Common myeloid progenitor, CD34-positive (primary cell): ENCODE results near the gene SEPTIN1.
"Not testable (repeated sequence)": the region's sequence is repeated elsewhere in the genome, so short reads cannot be mapped to it uniquely, and the experiment has no call there.

Experiments
- CTCF ChIA-PET: fragments of 350-600 bp; sonication (Branson Sonifier 250); formaldehyde crosslinking; loops from one replicate; lab custom pipeline; 2021; ENCODE audit warnings: antibody characterized with exemption; lab: Charles Lee
- POLR2A ChIA-PET: fragments of 350-600 bp; sonication (Branson Sonifier 250); formaldehyde crosslinking; loops from one replicate; lab custom pipeline; 2021; ENCODE audit warnings: antibody characterized with exemption; lab: Charles Lee
- DNase-seq, 3 donors: peaks; one replicate each; pipeline versions ENCODE4 v3.0.0 to v3.0.0-alpha.2; 2013
- H3K27ac ChIP-seq, 2 experiments: 1 replicate in 1 of 2; 2 replicates in 1 of 2; pipeline ENCODE4 v1.7.0; 2013; ENCODE audit warnings: inconsistent platforms in 2 of 2, low read length in 2 of 2, mild to moderate bottlenecking in 2 of 2, low read depth in 1 of 2, moderate library complexity in 1 of 2; ENCODE audit not compliant: severe bottlenecking in 2 of 2, insufficient read depth in 1 of 2, poor library complexity in 1 of 2
- H3K27me3 ChIP-seq, 5 experiments: replicated peaks in 2 of 5; 1 replicate in 3 of 5; 2 replicates in 2 of 5; pipeline versions ENCODE4 v1.6.1 to v1.7.0; 2013; ENCODE audit warnings: low read length in 4 of 5, mild to moderate bottlenecking in 2 of 5, moderate library complexity in 2 of 5, inconsistent platforms in 1 of 5; ENCODE audit not compliant: insufficient read depth in 5 of 5, control insufficient read depth in 4 of 5
- H3K36me3 ChIP-seq, 4 experiments: 1 replicate in 2 of 4; 2 replicates in 2 of 4; pipeline versions ENCODE4 v1.6.1 to v1.7.0; 2013; ENCODE audit warnings: low read length in 3 of 4, control low read depth in 1 of 4, mild to moderate bottlenecking in 1 of 4; ENCODE audit not compliant: control insufficient read depth in 4 of 4, insufficient read depth in 4 of 4
- H3K4me1 ChIP-seq, 4 experiments: 1 replicate in 3 of 4; 2 replicates in 1 of 4; pipeline versions ENCODE4 v1.6.1 to v1.7.1; 2013; ENCODE audit warnings: low read length in 3 of 4, mild to moderate bottlenecking in 3 of 4, control low read depth in 1 of 4, inconsistent platforms in 1 of 4, moderate library complexity in 1 of 4; ENCODE audit not compliant: control insufficient read depth in 4 of 4, insufficient read depth in 4 of 4; ENCODE audit errors: control extremely low read depth in 1 of 4
- H3K4me3 ChIP-seq, 7 experiments: 1 replicate in 4 of 7; 2 replicates in 3 of 7; pipeline versions ENCODE4 v1.5.1 to v1.7.0; 2013; ENCODE audit warnings: mild to moderate bottlenecking in 7 of 7, low read length in 6 of 7, moderate library complexity in 6 of 7, inconsistent platforms in 2 of 7, low read depth in 2 of 7, control low read depth in 1 of 7; ENCODE audit not compliant: insufficient read depth in 4 of 7, control insufficient read depth in 1 of 7; ENCODE audit errors: extremely low read depth in 1 of 7
- H3K9me3 ChIP-seq, 5 experiments: 1 replicate in 4 of 5; 2 replicates in 1 of 5; pipeline versions ENCODE4 v1.6.1 to v1.7.1; 2013; ENCODE audit warnings: low read length in 4 of 5, mild to moderate bottlenecking in 2 of 5, inconsistent platforms in 1 of 5, low read depth in 1 of 5, moderate library complexity in 1 of 5; ENCODE audit not compliant: control insufficient read depth in 4 of 5, insufficient read depth in 2 of 5; ENCODE audit errors: control extremely low read depth in 1 of 5
- WGBS: methylation state at CpG from one replicate; pipeline ENCODE4 v1.1.5; 2013; ENCODE audit not compliant: insufficient coverage; 5-methylcytosine and 5-hydroxymethylcytosine counted together

SEPTIN1 gene

DNA sequence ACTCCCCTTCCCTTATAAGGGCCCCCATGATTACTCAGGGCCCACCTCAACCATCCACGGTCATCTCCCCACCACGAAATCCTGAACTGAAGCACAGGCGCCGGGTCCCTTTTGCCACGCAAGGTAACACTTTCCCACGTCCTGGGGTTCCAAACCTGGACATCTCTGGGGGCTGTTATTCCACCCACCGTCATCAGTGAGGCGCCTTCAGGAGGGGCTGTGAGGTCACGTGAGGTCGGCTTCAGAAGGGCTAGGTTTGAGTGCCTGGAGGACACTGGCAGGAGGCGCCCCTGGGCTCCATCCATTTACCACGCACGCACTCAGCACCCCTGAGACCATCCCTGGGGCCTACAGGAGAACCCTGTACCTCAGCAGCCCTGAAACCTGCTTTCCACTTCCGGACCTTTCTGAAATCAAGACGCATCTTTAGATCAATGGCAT, 31.3 kb downstream of the SEPTIN1 start:
- ChIA-PET CTCF (interaction anchor here (1.2 to 2.5 kb wide), 4 partner anchors 8 to 58 kb away, joined by 3 to 7 read pairs (median 4); partner anchors contain the start of gene SEPTIN1), POLR2A (no interaction called here)
- Histone ChIP-seq H3K4me1 (peaks cover 0 to 29% (median 19%) of the 10 kb centered on the region in 4 experiments), H3K9me3 (no peaks in the 10 kb centered on the region), H3K27me3 (no peaks in the 10 kb centered on the region), H3K27ac (no peak overlapping the region), H3K4me3 (no peak overlapping the region), H3K36me3 (peaks cover 7 to 39% (median 28%) of the 10 kb centered on the region in 4 experiments)
- 96% methylated on average over 15 of the region's 15 CpGs for WGBS
- no peak for DNase-seq

GRCh38 chr16:30350134-30350871, 32.1 kb downstream of the SEPTIN1 start:
- ChIA-PET POLR2A (no interaction called here), CTCF (no interaction called here)
- 85% methylated on average over 1 of the region's 3 CpGs for WGBS
- peak in 2 of 3 donors; percentile 23 to 33 for DNase-seq
- H3K9me3 ChIP-seq, result no peaks in the 10 kb centered on the region
- peak overlapping the region in 1 of 2 experiments; percentile 14 for H3K27ac ChIP-seq
- peaks cover 7 to 39% (median 28%) of the 10 kb centered on the region in 4 experiments for H3K36me3 ChIP-seq
- peaks cover 0 to 21% (median 13%) of the 10 kb centered on the region in 4 experiments for H3K4me1 ChIP-seq
- H3K4me3 ChIP-seq, result no peak overlapping the region
- H3K27me3 ChIP-seq, result no peaks in the 10 kb centered on the region

DNA sequence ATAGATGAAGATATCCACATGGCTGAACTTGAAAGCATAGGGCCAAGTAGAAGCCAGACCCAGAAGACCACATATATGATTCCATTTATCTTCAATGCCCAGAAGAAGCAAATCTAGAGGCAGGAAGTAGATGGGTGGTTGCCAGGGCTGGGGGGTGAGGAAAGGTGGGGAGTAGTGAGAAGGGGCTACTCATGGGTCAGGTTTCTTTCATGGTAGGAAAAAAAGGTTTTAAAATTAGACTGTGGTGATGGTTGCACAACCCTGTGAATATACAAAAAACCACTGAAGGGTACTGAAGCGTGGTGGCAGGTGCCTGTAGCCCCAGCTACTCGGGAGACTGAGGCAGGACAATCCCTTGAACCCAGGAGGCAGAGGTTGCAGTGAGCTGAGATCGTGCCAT, 32.7 kb downstream of the SEPTIN1 start:
- Histone ChIP-seq H3K27ac (peak overlapping the region in 1 of 2 experiments; percentile 32), H3K36me3 (peaks cover 7 to 39% (median 29%) of the 10 kb centered on the region in 4 experiments), H3K4me1 (peaks cover 0 to 21% (median 11%) of the 10 kb centered on the region in 4 experiments), H3K9me3 (no peaks in the 10 kb centered on the region), H3K27me3 (no peaks in the 10 kb centered on the region), H3K4me3 (no peak overlapping the region)
- CTCF ChIA-PET, result no interaction called here
- 63% methylated on average over 2 of the region's 3 CpGs for WGBS
- peak in 2 of 3 donors; percentile 56 to 66 for DNase-seq
- POLR2A ChIA-PET, result no interaction called here

DNA sequence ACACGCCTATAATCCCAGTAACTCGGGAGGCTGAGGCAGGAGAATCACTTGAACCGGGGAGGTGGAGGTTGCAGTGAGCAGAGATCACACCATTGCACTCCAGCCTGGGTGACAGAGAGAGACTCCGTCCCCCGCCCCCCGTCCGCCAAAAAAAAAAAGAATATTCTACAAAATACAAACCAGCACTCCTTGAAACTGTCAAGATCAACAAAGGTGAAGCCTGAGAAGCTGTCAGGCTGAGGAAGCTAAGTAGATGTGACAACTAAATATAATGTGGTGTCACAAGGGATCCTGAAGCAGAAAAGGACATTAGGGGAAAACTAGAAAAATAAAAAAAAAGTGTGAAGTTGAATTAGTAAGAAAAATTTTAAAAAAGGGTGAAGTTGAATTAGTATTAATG, 33.4 kb downstream of the SEPTIN1 start:
- no peak for DNase-seq
- Histone ChIP-seq H3K27me3 (no peaks in the 10 kb centered on the region), H3K27ac (peak overlapping the region in 1 of 2 experiments; percentile 32), H3K36me3 (peaks cover 7 to 38% (median 29%) of the 10 kb centered on the region in 4 experiments), H3K4me3 (no peak overlapping the region), H3K9me3 (no peaks in the 10 kb centered on the region), H3K4me1 (peaks cover 0 to 16% (median 5%) of the 10 kb centered on the region in 4 experiments)
- ChIA-PET CTCF (interaction anchor here (0.6 kb wide), 1 partner anchor 24 kb away, joined by 4 read pairs; no protein-coding TSS in a partner anchor), POLR2A (interaction anchor here (0.7 kb wide), 1 partner anchor 9 kb away, joined by 4 read pairs; no protein-coding TSS in a partner anchor)
- 100% methylated on average over 3 of the region's 7 CpGs for WGBS

- Histone ChIP-seq H3K4me3 (no peak overlapping the region), H3K36me3 (peaks cover 7 to 30% (median 25%) of the 10 kb centered on the region in 4 experiments), H3K4me1 (peaks cover 0 to 16% (median 4%) of the 10 kb centered on the region in 4 experiments), H3K27me3 (no peaks in the 10 kb centered on the region), H3K9me3 (no peaks in the 10 kb centered on the region), H3K27ac (no peak overlapping the region)
- CTCF ChIA-PET, result no interaction called here
- DNase-seq, result no peak
- 97% methylated on average over 6 of the region's 8 CpGs for WGBS
- POLR2A ChIA-PET, result no interaction called here
Observed at GRCh38 chr16:30348113-30348512, 34.2 kb downstream of the SEPTIN1 start.

DNA sequence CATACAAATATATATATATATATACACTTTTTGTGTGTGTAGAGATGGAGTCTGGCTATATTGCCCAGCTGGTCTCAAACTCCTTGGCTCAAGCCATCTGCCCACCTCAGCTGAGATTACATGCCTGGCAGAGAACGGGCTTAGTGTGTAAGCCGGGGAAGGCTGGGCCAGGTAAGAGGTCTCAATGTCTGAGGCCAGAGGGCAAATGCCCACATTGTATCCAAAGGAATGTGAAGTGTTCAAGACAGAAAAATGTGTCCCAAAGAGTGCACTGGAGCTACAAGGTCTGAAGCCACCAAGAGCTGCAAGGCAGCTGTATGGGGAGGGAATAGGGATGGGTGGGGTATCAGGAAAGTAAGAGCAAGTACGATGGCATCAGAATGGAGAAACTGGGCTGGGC, 36.1 kb downstream of the SEPTIN1 start:
- Histone ChIP-seq H3K27ac (no peak overlapping the region), H3K4me1 (peaks cover 0 to 24% (median 4%) of the 10 kb centered on the region in 4 experiments), H3K27me3 (no peaks in the 10 kb centered on the region), H3K9me3 (no peaks in the 10 kb centered on the region), H3K36me3 (peaks cover 4 to 12% (median 11%) of the 10 kb centered on the region in 4 experiments), H3K4me3 (no peak overlapping the region)
- no peak for DNase-seq
- CTCF ChIA-PET, result interaction anchor here (1.2 kb wide), 1 partner anchor 17 kb away, joined by 3 read pairs; no protein-coding TSS in a partner anchor
- POLR2A ChIA-PET, result interaction anchor here (0.6 kb wide), 1 partner anchor 209 kb away, joined by 3 read pairs; no protein-coding TSS in a partner anchor
- WGBS, result 100% methylated on average over 3 of the region's 3 CpGs

DNA sequence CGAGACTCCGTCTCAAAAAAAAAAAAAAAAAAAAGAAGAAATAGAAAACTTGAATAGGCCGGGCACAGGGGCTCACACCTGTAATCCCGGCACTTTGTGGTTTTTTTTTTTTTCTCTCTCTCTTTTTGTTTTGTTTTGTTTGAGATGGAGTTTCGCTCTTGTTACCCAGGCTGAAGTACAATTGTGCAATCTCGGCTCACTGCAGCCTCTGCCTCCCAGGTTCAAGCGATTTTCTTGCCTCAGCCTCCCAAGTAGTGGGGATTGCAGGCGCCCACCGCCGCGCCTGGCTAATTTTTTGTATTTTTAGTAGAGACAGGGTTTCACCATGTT, 38.9 kb downstream of the SEPTIN1 start:
- CTCF ChIA-PET, result interaction anchor here (1.3 kb wide), 1 partner anchor 10 kb away, joined by 4 read pairs; no protein-coding TSS in a partner anchor

More for the DNA sequence above, 38.9 kb downstream of the SEPTIN1 start:
- H3K27me3 ChIP-seq, DNase-seq, POLR2A ChIA-PET, H3K27ac ChIP-seq, H3K4me3 ChIP-seq, H3K36me3 ChIP-seq, H3K9me3 ChIP-seq: not testable (repeated sequence)
- peaks cover 0 to 12% (median 0%) of the 10 kb centered on the region in 4 experiments for H3K4me1 ChIP-seq
- 92% methylated on average over 2 of the region's 11 CpGs for WGBS
